SK-N-SH treated with all-trans-retinoic acid at 6 μM for 48 hours (cell line): ENCODE results near the gene HCRTR1.

Experiments used
- ARNTL ChIP-seq: fragments of 450-650 bp; formaldehyde crosslinking; IDR thresholded peaks from 2 replicates; pipeline ENCODE4 v1.5.0; 2020; ENCODE audit warnings: low read depth, mild to moderate bottlenecking, moderate library complexity, borderline replicate concordance
- CREB5 ChIP-seq: fragments of 250-450 bp; sonication (Bioruptor Pico); IDR thresholded peaks from 2 replicates; pipeline ENCODE4 v1.5.1; 2020; ENCODE audit warnings: low read depth, mild to moderate bottlenecking, moderate library complexity
- GLIS3 ChIP-seq: fragments of 250-450 bp; sonication (Bioruptor Pico); IDR thresholded peaks from 2 replicates; pipeline ENCODE4 v1.5.0; 2020; ENCODE audit warnings: mild to moderate bottlenecking, moderate library complexity
- RARB ChIP-seq: fragments of 250-450 bp; sonication (Bioruptor Pico); IDR thresholded peaks from 2 replicates; pipeline ENCODE4 v1.8.0; 2021; ENCODE audit warnings: mild to moderate bottlenecking, moderate library complexity
- ZFP3 ChIP-seq: fragments of 250-450 bp; sonication (Bioruptor Pico); IDR thresholded peaks from 2 replicates; pipeline ENCODE4 v1.5.0; 2020; ENCODE audit warnings: mild to moderate bottlenecking, moderate library complexity
- ZFP30 ChIP-seq: fragments of 450-650 bp; formaldehyde crosslinking; IDR thresholded peaks from 2 replicates; pipeline ENCODE4 v1.5.0; 2022; ENCODE audit warnings: mild to moderate bottlenecking, moderate library complexity
- TF ChIP-seq, protein P1 (sequence below): fragments of 250-450 bp; sonication (Bioruptor Pico); IDR thresholded peaks from 2 replicates; pipeline ENCODE4 v1.8.0; 2020; ENCODE audit warnings: mild to moderate bottlenecking, moderate library complexity, borderline replicate concordance
- TF ChIP-seq, protein P2 (sequence below): fragments of 250-450 bp; sonication (Bioruptor Pico); IDR thresholded peaks from 2 replicates; pipeline ENCODE4 v1.8.0; 2021; ENCODE audit warnings: low read depth, mild to moderate bottlenecking, moderate library complexity, borderline replicate concordance
- TF ChIP-seq, protein P3 (sequence below): fragments of 250-450 bp; sonication (Bioruptor Pico); IDR thresholded peaks from 2 replicates; pipeline ENCODE4 v1.5.0; 2020; ENCODE audit warnings: mild to moderate bottlenecking, moderate library complexity
- TF ChIP-seq, protein P4 (sequence below): fragments of 250-450 bp; sonication (Bioruptor Pico); IDR thresholded peaks from 2 replicates; pipeline ENCODE4 v1.5.1; 2021; ENCODE audit warnings: mild to moderate bottlenecking, moderate library complexity

GRCh38 chr1:31648641-31649357, 31.3 kb downstream of the HCRTR1 start:
- TF ChIP-seq, protein P1, sequence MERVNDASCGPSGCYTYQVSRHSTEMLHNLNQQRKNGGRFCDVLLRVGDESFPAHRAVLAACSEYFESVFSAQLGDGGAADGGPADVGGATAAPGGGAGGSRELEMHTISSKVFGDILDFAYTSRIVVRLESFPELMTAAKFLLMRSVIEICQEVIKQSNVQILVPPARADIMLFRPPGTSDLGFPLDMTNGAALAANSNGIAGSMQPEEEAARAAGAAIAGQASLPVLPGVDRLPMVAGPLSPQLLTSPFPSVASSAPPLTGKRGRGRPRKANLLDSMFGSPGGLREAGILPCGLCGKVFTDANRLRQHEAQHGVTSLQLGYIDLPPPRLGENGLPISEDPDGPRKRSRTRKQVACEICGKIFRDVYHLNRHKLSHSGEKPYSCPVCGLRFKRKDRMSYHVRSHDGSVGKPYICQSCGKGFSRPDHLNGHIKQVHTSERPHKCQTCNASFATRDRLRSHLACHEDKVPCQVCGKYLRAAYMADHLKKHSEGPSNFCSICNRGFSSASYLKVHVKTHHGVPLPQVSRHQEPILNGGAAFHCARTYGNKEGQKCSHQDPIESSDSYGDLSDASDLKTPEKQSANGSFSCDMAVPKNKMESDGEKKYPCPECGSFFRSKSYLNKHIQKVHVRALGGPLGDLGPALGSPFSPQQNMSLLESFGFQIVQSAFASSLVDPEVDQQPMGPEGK (CRISPR knock-in tag): no peak
- no peak for TF ChIP-seq CREB5
- TF ChIP-seq ARNTL (CRISPR knock-in tag): no peak
- TF ChIP-seq GLIS3 (CRISPR knock-in tag): no peak
- no peak for TF ChIP-seq RARB
- TF ChIP-seq ZFP30: no peak
- no peak for TF ChIP-seq ZFP3 (CRISPR knock-in tag)
- TF ChIP-seq, protein P2, sequence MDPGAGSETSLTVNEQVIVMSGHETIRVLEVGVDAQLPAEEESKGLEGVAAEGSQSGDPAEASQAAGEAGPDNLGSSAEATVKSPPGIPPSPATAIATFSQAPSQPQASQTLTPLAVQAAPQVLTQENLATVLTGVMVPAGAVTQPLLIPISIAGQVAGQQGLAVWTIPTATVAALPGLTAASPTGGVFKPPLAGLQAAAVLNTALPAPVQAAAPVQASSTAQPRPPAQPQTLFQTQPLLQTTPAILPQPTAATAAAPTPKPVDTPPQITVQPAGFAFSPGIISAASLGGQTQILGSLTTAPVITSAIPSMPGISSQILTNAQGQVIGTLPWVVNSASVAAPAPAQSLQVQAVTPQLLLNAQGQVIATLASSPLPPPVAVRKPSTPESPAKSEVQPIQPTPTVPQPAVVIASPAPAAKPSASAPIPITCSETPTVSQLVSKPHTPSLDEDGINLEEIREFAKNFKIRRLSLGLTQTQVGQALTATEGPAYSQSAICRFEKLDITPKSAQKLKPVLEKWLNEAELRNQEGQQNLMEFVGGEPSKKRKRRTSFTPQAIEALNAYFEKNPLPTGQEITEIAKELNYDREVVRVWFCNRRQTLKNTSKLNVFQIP (CRISPR knock-in tag): no peak
- TF ChIP-seq, protein P3, sequence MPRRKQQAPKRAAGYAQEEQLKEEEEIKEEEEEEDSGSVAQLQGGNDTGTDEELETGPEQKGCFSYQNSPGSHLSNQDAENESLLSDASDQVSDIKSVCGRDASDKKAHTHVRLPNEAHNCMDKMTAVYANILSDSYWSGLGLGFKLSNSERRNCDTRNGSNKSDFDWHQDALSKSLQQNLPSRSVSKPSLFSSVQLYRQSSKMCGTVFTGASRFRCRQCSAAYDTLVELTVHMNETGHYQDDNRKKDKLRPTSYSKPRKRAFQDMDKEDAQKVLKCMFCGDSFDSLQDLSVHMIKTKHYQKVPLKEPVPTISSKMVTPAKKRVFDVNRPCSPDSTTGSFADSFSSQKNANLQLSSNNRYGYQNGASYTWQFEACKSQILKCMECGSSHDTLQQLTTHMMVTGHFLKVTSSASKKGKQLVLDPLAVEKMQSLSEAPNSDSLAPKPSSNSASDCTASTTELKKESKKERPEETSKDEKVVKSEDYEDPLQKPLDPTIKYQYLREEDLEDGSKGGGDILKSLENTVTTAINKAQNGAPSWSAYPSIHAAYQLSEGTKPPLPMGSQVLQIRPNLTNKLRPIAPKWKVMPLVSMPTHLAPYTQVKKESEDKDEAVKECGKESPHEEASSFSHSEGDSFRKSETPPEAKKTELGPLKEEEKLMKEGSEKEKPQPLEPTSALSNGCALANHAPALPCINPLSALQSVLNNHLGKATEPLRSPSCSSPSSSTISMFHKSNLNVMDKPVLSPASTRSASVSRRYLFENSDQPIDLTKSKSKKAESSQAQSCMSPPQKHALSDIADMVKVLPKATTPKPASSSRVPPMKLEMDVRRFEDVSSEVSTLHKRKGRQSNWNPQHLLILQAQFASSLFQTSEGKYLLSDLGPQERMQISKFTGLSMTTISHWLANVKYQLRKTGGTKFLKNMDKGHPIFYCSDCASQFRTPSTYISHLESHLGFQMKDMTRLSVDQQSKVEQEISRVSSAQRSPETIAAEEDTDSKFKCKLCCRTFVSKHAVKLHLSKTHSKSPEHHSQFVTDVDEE: no peak
- TF ChIP-seq, protein P4, sequence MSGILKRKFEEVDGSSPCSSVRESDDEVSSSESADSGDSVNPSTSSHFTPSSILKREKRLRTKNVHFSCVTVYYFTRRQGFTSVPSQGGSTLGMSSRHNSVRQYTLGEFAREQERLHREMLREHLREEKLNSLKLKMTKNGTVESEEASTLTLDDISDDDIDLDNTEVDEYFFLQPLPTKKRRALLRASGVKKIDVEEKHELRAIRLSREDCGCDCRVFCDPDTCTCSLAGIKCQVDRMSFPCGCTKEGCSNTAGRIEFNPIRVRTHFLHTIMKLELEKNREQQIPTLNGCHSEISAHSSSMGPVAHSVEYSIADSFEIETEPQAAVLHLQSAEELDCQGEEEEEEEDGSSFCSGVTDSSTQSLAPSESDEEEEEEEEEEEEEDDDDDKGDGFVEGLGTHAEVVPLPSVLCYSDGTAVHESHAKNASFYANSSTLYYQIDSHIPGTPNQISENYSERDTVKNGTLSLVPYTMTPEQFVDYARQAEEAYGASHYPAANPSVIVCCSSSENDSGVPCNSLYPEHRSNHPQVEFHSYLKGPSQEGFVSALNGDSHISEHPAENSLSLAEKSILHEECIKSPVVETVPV: no peak
